GOT3 (cell line): Measurements from ENCODE around the gene RNF208.

ENCODE experiments used
- DNase-seq: peaks from one replicate; lab custom pipeline; 2025; ENCODE audit warnings: mixed read lengths; lab: John Stamatoyannopoulos, UW

RNF208 gene

GRCh38 chr9:137175345-137175961, 46.6 kb downstream of the RNF208 start:
- DNase-seq = no peak

DNA sequence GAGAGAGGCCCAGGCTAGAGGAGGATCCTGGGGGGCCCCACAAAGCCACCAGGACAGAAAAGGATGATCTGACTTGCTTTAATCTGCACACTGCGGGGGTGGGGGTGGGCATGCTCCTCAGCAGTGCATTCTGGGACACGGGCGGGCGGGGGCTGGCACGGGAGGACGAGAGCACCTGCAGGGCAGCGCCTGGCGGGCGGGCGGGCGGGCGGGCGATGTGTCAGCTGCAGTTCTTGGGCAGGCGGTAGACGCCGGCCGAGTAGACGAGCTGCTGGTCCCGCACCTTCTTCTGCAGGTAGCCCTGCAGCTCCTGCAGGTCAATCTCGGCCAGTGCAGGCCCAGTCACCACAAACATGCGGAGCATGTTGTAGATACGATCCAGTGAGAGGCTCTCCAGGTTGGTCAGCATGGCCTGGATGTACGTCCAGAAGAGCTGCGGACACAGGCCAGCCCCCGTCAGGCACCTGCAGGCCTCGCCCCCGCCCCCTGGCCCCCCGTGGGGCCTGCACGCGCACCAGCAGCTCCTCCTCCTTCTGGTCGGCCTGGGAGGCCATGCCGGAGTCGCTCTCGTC, 47.2 kb downstream of the RNF208 start:
- DNase-seq = no peak

GRCh38 chr9:137173796-137174664, 48.0 kb downstream of the RNF208 start:
- no peak for DNase-seq

DNA sequence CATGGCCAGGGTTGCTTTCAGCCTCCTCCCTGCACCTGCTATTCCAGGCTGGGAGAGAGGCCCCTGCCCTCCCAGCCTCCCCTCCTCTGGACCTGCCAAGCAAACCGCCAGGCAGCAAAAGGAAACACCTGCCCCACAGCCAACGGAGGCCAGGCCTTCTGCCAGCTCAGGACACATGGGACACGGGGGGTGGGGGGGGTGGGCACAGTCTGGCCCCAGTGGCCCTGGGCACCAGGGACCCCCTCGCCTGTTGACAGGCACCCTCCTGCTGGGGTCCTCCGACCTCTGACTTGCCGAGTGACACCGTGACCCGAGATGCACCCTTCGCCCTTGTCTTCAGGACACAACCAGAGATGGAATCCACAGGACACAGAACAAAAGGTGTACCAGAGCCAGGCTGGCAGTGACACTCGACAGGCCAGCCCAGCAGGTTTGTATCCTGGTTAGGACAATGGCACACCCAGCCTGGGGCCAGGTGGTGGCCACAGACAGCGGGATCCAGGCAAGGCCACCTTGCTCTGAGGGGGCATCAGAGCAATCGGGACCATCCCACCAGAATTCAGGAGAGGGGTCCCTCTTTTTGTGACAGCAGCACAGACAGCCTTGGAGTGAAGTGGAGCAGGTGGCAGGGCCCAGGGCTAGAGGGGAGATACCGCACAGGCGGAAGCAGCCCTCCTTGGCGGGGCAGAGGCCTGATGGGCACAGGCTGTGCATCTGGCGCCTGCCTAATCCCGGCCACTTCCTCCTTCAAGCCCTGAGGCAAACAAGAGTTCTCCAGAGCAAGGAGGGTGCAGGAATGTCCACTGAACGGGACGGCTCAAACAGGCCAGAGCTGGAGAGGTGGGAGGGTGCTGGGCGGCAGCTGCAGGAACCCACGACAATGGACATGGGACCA, 48.9 kb downstream of the RNF208 start:
- DNase-seq = no peak

DNA sequence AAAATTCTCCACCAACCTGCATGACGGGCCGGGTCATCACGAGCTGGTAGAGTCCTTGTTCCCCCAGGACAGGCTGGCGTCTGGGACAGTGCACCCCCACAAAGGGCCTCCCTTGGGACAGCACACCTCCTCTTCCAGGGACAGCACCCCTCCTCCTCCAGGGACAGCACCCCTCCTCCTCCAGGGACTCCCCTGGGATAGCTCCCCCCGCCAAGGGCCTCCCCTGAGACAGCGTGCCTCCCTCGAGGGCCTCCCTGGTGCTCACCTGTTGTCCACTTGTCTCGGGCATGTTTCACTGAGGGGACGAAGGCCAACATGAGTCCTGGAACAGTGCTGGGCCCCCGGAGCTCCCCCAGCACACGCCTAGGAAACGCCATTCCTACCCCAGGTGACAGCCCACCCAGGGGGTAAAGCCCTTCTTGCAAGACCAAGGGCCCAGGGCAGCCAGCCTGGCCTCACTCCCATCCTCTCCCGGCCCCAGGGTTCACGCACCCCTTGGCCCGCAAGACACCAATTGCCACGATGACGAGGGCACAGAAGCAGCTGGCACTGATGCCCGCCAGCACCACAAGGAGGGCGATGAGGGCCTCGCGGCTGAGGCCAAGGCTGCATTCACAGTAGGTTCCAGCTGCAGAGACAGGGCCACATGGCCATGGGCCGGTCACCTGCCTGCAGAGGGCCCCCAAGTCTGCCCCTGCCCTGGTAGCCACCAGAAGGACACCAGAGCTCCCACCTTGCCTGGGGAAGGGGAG, 50.7 kb downstream of the RNF208 start:
- no peak for DNase-seq

DNA sequence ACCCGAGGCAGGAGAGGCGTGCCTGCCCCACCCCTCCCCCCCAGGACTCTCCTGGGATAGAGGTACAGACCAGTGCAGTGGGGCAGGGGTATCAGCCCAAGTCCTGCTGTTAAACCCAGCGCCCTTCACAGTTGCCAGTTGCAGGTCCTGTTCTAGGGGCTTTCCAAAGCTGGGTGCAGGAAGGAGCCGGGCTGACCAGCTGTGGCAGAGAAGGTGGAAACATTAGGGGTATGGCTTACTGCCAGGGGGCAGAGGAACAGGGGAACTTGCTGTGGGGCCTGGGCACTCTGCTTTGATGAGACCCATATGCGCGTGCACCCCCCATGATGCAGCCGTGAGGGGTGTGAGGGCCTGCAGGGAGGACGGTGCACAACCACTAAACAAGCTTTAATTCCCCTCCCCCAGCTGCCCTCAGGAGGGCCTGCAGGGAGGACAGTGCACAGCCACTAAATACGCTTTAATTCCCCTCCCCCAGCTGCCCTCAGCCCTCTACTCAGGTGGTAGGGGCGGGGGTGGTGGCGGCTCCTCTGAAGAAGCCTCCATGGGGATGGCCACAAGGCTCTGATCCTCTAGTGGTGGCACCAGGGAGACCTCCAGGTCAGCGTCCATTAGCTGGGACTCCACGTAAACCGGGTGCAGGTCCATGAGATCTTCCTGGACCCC, 51.4 kb downstream of the RNF208 start:
- DNase-seq = no peak
